OCI-LY7 (cell line): ENCODE data around the gene WBP11. TPM values are rescaled to one million over a fixed set of nuclear protein-coding genes. Genes with fewer than 3 reads are reported as not detected.

Experiments used
- BruUV-seq: library from RNA; stranded (reverse); fragments of 400-500 nt; replicated peaks from 2 replicates; lab custom pipeline; 2021; lab: Mats Ljungman, UMichigan
- CTCF ChIA-PET: fragments of 300-600 bp; sonication (Branson Sonifier 250); formaldehyde crosslinking; loops from one replicate; lab custom pipeline; 2022; ENCODE audit warnings: antibody characterized with exemption; ENCODE audit not compliant: unreplicated experiment; lab: Charles Lee
- POLR2A ChIA-PET: fragments of 300-600 bp; sonication (Branson Sonifier 250); formaldehyde crosslinking; loops from one replicate; lab custom pipeline; 2022; ENCODE audit warnings: antibody characterized with exemption; lab: Charles Lee
- DNase-seq: peaks from one replicate; pipeline ENCODE4 v3.0.0-alpha.2; 2015; ENCODE audit warnings: low spot score
- H2AFZ ChIP-seq: fragments of 200-600 bp; sonication (generic), shearing (Covaris generic); 2 replicates; pipeline ENCODE4 v1.6.1; 2014; ENCODE audit warnings: mild to moderate bottlenecking, antibody characterized with exemption, low read length, moderate library complexity
- H3K27ac ChIP-seq: fragments of 200-600 bp; sonication (generic); 2 replicates; pipeline ENCODE4 v1.5.1; 2014; ENCODE audit warnings: mixed run types, low read depth, mild to moderate bottlenecking, moderate library complexity, low read length, inconsistent platforms; ENCODE audit not compliant: poor library complexity, severe bottlenecking
- H3K36me3 ChIP-seq: fragments of 200-600 bp; sonication (generic); 2 replicates; pipeline ENCODE4 v1.6.1; 2014; ENCODE audit warnings: mild to moderate bottlenecking, antibody characterized with exemption, low read length, moderate library complexity, mixed read lengths; ENCODE audit not compliant: insufficient read depth
- H3K4me1 ChIP-seq: fragments of 200-600 bp; sonication (generic); 2 replicates; pipeline ENCODE4 v1.5.1; 2014; ENCODE audit warnings: mild to moderate bottlenecking, low read length; ENCODE audit not compliant: insufficient read depth, poor library complexity, severe bottlenecking
- H3K4me2 ChIP-seq: fragments of 200-600 bp; sonication (generic); 2 replicates; pipeline ENCODE4 v1.6.1; 2014; ENCODE audit warnings: mild to moderate bottlenecking, low read length
- H3K4me3 ChIP-seq: fragments of 200-600 bp; sonication (generic); 2 replicates; pipeline ENCODE4 v1.5.1; 2014; ENCODE audit warnings: mild to moderate bottlenecking, low read depth, low read length; ENCODE audit not compliant: poor library complexity, severe bottlenecking
- H3K79me2 ChIP-seq: fragments of 200-600 bp; sonication (generic); 2 replicates; pipeline ENCODE4 v1.6.1; 2016; ENCODE audit warnings: low read depth, mild to moderate bottlenecking, low read length, moderate library complexity, mixed read lengths; ENCODE audit not compliant: insufficient read depth
- H3K9me2 ChIP-seq: fragments of 200-600 bp; sonication (generic); 2 replicates; pipeline ENCODE4 v1.6.1; 2016; ENCODE audit warnings: mild to moderate bottlenecking, low read length, mixed read lengths; ENCODE audit not compliant: insufficient read depth
- H3K9me3 ChIP-seq: fragments of 200-600 bp; sonication (generic); 2 replicates; pipeline ENCODE4 v1.6.1; 2014; ENCODE audit warnings: mild to moderate bottlenecking, mixed run types, low read length, mixed read lengths
- H4K20me1 ChIP-seq: fragments of 200-600 bp; sonication (generic); 2 replicates; pipeline ENCODE4 v1.6.1; 2014; ENCODE audit warnings: mild to moderate bottlenecking, antibody characterized with exemption, low read length, moderate library complexity, mixed read lengths; ENCODE audit not compliant: insufficient read depth
- EZH2phosphoT487 ChIP-seq: fragments of 200-600 bp; sonication (generic); IDR thresholded peaks from 2 replicates; pipeline ENCODE4 v1.6.1; 2018; ENCODE audit warnings: low read depth, borderline replicate concordance, mild to moderate bottlenecking, mixed run types, antibody characterized with exemption, low read length, moderate library complexity, mixed read lengths
- intact Hi-C: fragments of 100-400 bp; cut with micrococcal nuclease; formaldehyde crosslinking; loops from one replicate; pipeline ENCODE4 v1.10.0; 2022; ENCODE audit not compliant: unreplicated experiment
- total RNA-seq, 2 experiments: library from RNA; depleted of rRNA in 1 of 2; stranded (reverse); fragments of >200 nt in 1 of 2; shearing (Covaris generic) in 1 of 2; gene quantifications; 2 replicates each; pipeline ENCODE4 v1.2.3, GENCODE V29; 2014 to 2022
- TF ChIP-seq, protein P1 (sequence below): fragments of 200-600 bp; sonication (generic); conservative IDR thresholded peaks from 2 replicates; pipeline ENCODE4 v1.5.1; 2014; ENCODE audit warnings: mild to moderate bottlenecking, antibody characterized with exemption, low read length, moderate library complexity, mixed read lengths

WBP11 gene
- total RNA-seq, 2 experiments from 2014 or later = 16.5 to 107 TPM

- Histone ChIP-seq H3K36me3 (no peaks in the 10 kb centered on the region), H3K4me2 (no peak overlapping the region), H2AFZ (no peak overlapping the region), H3K4me1 (peaks cover 5% of the 10 kb centered on the region), H3K9me3 (no peaks in the 10 kb centered on the region), H3K9me2 (no peaks in the 10 kb centered on the region), H4K20me1 (no peaks in the 10 kb centered on the region), H3K4me3 (no peak overlapping the region), H3K27ac (no peak overlapping the region), H3K79me2 (no peaks in the 10 kb centered on the region)
- BruUV-seq = no TSS peak
- DNase-seq = no peak
- CTCF ChIA-PET = no interaction called here
- POLR2A ChIA-PET = no interaction called here
- intact Hi-C loops = loop anchor here (5.0 kb wide), 1 partner anchor 120 kb away; no protein-coding TSS in a partner anchor
- TF ChIP-seq, protein P1, sequence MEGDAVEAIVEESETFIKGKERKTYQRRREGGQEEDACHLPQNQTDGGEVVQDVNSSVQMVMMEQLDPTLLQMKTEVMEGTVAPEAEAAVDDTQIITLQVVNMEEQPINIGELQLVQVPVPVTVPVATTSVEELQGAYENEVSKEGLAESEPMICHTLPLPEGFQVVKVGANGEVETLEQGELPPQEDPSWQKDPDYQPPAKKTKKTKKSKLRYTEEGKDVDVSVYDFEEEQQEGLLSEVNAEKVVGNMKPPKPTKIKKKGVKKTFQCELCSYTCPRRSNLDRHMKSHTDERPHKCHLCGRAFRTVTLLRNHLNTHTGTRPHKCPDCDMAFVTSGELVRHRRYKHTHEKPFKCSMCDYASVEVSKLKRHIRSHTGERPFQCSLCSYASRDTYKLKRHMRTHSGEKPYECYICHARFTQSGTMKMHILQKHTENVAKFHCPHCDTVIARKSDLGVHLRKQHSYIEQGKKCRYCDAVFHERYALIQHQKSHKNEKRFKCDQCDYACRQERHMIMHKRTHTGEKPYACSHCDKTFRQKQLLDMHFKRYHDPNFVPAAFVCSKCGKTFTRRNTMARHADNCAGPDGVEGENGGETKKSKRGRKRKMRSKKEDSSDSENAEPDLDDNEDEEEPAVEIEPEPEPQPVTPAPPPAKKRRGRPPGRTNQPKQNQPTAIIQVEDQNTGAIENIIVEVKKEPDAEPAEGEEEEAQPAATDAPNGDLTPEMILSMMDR = no peak
- TF ChIP-seq EZH2phosphoT487 = no peak
Observed at GRCh38 chr12:14842315-14842714, 39.0 kb upstream of the WBP11 start.

- CTCF ChIA-PET = no interaction called here
- no peak overlapping the region for H3K27ac ChIP-seq
- H3K4me2 ChIP-seq = no peak overlapping the region
- H2AFZ ChIP-seq = no peak overlapping the region
- intact Hi-C loops = loop anchor here (5.0 kb wide), 1 partner anchor 119 kb away; no protein-coding TSS in a partner anchor
- BruUV-seq = no TSS peak
- no peaks in the 10 kb centered on the region for H3K36me3 ChIP-seq
- H3K79me2 ChIP-seq = no peaks in the 10 kb centered on the region
- no peak for DNase-seq
- no peaks in the 10 kb centered on the region for H4K20me1 ChIP-seq
- no peaks in the 10 kb centered on the region for H3K9me2 ChIP-seq
- no peaks in the 10 kb centered on the region for H3K9me3 ChIP-seq
- peaks cover 5% of the 10 kb centered on the region for H3K4me1 ChIP-seq
- POLR2A ChIA-PET = interaction anchor here (0.5 to 0.8 kb wide), 2 partner anchors 39 to 1356 kb away, joined by 3 to 4 read pairs; no protein-coding TSS in a partner anchor
- no peak overlapping the region for H3K4me3 ChIP-seq
- TF ChIP-seq, protein P1 = no peak
- TF ChIP-seq EZH2phosphoT487 = no peak
Observed at GRCh38 chr12:14841761-14842160, 38.5 kb upstream of the WBP11 start.

DNA sequence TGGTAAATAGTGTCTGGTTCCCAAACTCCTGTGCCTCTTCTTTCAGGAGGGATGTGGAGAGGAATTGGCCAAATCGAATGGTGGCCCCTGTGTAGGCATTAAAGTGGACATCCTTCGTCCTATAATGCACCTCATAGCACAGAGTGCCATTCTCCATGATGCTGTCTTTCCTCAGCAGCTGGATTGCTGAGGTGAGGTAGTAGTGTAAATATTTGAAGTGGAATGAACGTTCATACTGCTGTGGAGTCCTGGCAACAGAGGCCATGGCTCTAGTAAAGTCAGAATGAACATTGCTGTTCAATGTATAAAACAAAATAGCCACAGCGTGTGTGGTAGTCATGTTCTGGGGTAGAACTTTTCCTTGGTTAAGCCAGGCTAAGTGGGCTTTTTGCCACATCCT lies 37.3 kb upstream of the WBP11 start:
- no peak overlapping the region for H3K4me2 ChIP-seq
- no peak overlapping the region for H3K27ac ChIP-seq
- no peaks in the 10 kb centered on the region for H3K9me2 ChIP-seq
- no peak overlapping the region for H3K4me3 ChIP-seq
- H4K20me1 ChIP-seq = no peaks in the 10 kb centered on the region
- H3K79me2 ChIP-seq = no peaks in the 10 kb centered on the region
- CTCF ChIA-PET = no interaction called here
- intact Hi-C loops = loop anchor here (5.0 kb wide), 1 partner anchor 118 kb away; no protein-coding TSS in a partner anchor
- no peaks in the 10 kb centered on the region for H3K9me3 ChIP-seq
- H3K4me1 ChIP-seq = no peaks in the 10 kb centered on the region
- DNase-seq = no peak
- TF ChIP-seq EZH2phosphoT487 = no peak
- TF ChIP-seq, protein P1 = no peak
- no TSS peak for BruUV-seq
- H2AFZ ChIP-seq = no peak overlapping the region
- H3K36me3 ChIP-seq = no peaks in the 10 kb centered on the region
- POLR2A ChIA-PET = no interaction called here
